ENCODE measurements around the gene COL4A1.

Gene COL4A1

GRCh38 chr13:110306960-110307766, at the start of gene COL4A1, which contains the start of gene COL4A2:
Gene COL4A1 (minus strand): TSS chr13:110307157. CDS start chr13:110307027, 130 bp downstream.
Gene COL4A2 (plus strand): TSS chr13:110307284. CDS start chr13:110307904, 620 bp downstream.
- DNase-seq (ENCODE audit: low read depth in 3 of 3), result no peak

DNA sequence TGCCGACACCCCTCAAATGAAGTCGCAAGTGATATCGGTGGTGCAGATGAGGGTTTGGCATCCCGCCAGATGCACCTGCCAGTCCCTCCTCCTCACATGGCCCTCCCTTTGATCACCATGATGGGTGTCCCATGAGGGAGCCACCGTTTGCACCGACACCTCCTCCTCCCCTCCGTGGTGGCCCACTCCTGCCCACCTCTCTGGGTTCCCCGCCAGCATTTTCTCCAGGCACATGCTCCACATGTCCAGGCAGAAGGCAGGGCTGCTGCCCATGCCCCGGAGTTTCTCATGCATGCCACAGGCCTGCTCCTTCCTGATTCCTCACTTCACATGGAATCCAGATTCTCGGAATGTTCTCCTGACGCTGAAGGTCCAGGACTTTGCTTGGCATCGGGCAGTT, 49.4 kb upstream of the COL4A1 start:
- no peak for DNase-seq (ENCODE audit: low read depth in 3 of 3)

- DNase-seq (ENCODE audit: low read depth in 3 of 3), result no peak
These were observed 47.9 kb upstream of the COL4A1 start for GRCh38 chr13:110354715-110355473.

- DNase-seq (ENCODE audit: low read depth in 3 of 3), result no peak
These were observed 47.2 kb upstream of the COL4A1 start for GRCh38 chr13:110354123-110354627.

GRCh38 chr13:110353339-110353977, 46.5 kb upstream of the COL4A1 start:
- DNase-seq (ENCODE audit: low read depth in 3 of 3), result no peak

GRCh38 chr13:110352735-110353134, 45.8 kb upstream of the COL4A1 start:
- DNase-seq (ENCODE audit: low read depth in 3 of 3), result no peak

GRCh38 chr13:110351636-110352420, 44.9 kb upstream of the COL4A1 start:
- no peak for DNase-seq (ENCODE audit: low read depth in 3 of 3)

DNA sequence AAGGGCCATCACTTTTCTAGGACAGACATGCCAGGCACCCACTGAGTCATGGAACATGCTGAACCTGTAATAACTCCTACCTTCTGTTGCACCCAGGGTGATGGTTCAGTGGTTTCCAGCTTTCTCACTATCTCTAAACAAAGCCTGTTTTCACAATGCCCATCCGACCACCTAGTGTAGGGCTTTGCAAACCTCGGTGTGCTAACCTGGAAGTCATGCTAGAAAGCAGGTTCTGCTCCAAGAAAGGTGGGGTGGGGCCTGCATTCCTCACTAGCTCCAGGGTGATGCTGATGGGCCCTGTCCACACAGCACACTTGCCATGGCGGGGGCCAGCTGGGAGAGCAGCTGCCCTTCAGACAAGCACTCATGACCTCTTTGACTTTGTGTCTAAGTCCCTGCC, 43.6 kb upstream of the COL4A1 start:
- DNase-seq (ENCODE audit: low read depth in 3 of 3), result no peak

GRCh38 chr13:110350049-110350448, 43.1 kb upstream of the COL4A1 start:
- DNase-seq (ENCODE audit: low read depth in 3 of 3), result no peak

DNA sequence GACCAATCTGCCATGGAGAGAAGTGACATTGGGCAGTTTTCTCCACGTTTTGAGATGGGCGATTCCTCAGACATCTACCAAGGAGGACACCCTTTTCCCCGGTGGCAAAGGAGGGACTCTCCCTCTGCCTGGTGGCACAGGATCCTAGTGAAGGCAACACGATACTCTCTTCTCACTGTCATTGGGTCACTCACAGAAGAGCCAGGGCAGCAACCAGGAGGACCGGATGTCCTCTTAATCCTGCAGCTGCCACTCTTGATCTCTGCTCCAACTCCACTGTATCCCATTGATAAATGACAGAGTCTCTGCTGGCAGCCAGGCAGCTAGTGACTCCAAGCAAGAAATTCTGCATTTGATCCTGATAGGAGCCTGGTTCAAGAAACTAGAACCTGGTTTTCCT, 42.3 kb upstream of the COL4A1 start:
- DNase-seq (ENCODE audit: low read depth in 3 of 3), result no peak

- no peak for DNase-seq (ENCODE audit: low read depth in 3 of 3)
These were observed 41.5 kb upstream of the COL4A1 start for GRCh38 chr13:110348309-110349105.

DNA sequence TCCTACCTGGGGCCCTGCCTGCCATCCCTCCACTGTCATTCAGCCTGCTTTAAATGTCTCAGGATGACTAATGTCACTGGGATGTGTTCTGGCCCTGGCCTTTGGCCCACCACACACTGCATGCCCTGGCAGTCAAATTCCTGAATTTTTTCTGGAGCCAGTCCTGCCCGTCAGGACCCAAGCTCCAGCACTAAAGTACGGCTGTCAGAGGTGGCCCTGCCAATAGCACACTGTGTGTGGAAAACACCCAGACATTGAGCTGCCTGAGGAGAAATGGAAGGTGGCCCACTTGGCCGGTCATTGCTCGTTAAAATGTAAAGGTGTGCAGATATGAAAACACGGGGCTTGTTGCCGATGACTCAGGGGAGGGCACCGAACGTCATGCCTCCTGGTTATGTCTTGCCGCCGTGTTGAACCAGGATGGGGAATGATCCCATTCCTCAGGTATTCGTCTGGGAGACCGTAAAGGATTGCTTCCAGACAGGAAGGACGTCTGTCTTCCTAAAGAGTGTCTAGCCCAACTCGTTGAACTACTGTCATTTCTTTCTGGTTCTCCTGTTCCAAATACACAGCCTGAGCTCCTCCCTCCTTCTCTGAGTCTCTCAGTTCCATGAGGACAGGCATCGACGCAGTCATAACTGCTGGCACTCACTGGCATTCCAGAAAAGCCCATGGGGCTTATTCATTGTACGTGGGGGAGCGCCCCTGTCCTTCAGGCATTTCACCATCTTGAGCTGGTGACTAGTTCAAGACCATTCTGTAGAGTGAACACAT, 40.8 kb upstream of the COL4A1 start:
- DNase-seq (ENCODE audit: low read depth in 3 of 3), result no peak

GRCh38 chr13:110347088-110347487, 40.1 kb upstream of the COL4A1 start:
- DNase-seq (ENCODE audit: low read depth in 3 of 3), result no peak

- no peak for DNase-seq (ENCODE audit: low read depth in 3 of 3)
These were observed 39.7 kb upstream of the COL4A1 start for GRCh38 chr13:110346661-110347067.

DNA sequence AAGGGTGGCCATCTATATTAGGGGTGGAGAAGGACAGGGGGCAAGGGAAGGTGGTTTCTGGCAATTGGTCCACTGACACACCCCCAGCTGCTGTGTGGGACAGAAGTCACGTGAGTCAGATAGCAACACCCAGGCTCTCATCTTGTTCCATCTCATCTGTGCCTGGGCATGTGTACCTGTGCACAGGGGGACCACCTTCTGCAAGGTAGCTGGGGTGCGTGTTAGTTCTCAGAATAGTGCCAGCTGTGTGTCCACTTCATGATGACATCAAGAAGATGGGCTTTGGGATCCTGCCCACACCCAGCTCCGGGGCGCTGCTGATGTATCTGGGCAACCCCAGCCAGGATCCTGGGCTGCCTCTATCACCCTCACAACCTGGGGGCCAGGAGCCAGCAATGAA, 38.7 kb upstream of the COL4A1 start:
- no peak for DNase-seq (ENCODE audit: low read depth in 3 of 3)

DNA sequence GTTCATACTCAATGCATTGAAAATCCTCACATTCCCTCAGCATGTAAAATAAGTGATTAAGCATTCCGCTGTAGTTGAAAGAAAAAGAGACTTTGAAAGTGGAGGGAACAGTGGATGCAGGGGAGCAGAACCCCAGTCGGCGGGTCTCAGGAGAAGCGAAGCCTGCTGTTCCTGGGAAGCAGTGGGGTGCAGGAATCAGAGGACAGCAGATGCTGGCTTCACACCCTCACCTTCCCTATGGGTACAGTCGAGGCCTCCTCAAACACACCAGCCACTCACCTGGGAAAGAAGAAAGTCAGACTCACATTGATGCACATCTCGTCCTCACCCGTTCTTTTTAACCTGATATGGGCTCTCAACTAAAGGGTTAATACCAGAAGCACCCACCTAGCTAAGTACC, 38.3 kb upstream of the COL4A1 start:
- DNase-seq (ENCODE audit: low read depth in 3 of 3), result no peak

DNA sequence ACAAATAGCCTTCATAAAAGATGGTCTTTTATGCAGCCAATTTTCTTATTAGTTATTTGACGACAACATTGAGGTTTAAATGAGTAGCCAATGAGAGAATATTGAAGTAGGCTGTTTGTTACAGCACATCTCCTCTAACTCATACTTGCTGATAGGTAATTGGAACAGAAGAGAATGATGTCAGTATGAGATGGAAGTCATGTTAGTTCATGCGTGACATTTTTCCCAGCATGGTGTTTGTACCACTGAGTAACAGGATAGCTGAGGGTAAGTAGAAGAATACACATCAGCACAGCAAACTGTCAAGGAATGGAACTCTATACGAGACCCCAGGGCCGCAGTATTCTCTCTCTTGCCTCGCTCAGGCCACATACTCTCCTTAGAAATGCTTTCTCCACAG, 37.4 kb upstream of the COL4A1 start:
- DNase-seq (ENCODE audit: low read depth in 3 of 3), result no peak

GRCh38 chr13:110343241-110343865, 36.4 kb upstream of the COL4A1 start:
- DNase-seq (ENCODE audit: low read depth in 3 of 3), result no peak

DNA sequence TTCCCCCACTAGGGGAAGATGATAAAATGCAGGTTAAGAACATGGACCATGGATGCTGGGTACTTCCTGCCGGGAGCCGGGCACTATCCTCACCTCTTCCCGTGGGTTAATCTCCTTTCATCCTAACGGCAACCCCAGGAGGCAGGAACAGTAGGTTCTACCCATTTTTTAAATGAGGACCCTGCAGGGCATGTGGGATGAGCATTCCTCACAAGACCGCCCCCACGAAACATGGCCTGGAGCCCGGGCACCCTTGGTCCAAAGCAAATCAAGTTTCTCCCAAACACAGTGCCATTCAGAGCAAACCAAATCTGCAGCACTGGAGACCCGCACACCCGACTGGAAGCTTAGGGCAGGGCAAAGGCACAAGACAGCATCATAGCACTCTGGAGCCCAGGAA, 35.5 kb upstream of the COL4A1 start:
- DNase-seq (ENCODE audit: low read depth in 3 of 3), result no peak
